HG03159 (cell line): ENCODE data around the gene MASTL.
"Not testable (repeated sequence)": the region's sequence is repeated elsewhere in the genome, so short reads cannot be mapped to it uniquely, and the experiment has no call there.

Source experiments
- ATAC-seq: cut with Tn5 transposase; IDR thresholded peaks from one replicate; pipeline ENCODE4 v1.9.1; 2021; ENCODE audit warnings: mild to moderate bottlenecking, moderate library complexity; ENCODE audit not compliant: unreplicated experiment

The MASTL gene

DNA sequence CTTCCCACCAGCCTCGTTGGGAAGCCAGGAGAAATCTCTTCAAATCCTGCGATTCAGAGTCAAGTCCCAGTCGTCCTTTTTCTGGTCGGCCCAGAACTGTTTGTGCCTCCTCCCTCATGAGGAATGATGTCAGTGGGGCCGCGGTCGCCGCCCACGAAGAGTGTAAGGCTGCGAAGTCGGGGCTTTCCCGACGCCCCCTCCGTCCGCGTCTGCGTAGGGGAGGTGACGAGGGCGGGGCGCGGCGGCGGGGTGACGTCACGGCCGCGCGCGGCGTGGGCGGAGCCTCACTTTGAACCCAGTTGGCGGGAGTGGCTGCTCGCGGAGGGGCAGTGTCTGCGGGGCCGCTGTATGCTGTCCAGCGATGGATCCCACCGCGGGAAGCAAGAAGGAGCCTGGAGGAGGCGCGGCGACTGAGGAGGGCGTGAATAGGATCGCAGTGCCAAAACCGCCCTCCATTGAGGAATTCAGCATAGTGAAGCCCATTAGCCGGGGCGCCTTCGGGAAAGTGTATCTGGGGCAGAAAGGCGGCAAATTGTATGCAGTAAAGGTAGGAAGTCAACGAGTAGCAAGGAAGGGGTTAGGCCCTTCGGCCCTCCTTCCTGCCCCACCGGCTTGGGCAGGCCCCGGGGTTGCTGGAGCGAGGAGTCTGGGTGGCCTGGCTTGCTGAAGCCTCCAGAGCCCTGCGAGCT is at the start of gene MASTL:
TSS of gene MASTL (plus strand) at position 287 of the 689 bp plus-strand sequence. CDS start at position 362, 75 bp downstream.
- ATAC-seq, result peak; percentile 80

DNA sequence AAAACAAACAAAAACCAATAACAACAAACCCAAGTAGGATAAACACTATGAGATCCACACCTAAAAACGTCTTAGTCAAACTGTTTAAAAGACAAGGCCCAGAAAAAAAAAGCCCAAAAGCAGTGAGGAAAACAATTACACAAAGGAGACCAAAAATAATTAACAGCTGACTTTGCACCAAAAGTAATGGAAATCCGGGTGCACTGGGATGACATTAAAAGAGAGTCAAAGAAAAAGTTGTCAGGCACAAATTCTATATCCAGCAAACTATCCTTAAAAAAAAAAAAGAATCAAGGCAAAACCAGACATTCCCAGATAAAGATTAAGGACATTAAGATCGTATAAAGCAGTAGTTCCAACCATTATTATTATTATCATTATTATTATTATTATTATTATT is 47.0 kb upstream of the MASTL start:
- ATAC-seq, result no peak

DNA sequence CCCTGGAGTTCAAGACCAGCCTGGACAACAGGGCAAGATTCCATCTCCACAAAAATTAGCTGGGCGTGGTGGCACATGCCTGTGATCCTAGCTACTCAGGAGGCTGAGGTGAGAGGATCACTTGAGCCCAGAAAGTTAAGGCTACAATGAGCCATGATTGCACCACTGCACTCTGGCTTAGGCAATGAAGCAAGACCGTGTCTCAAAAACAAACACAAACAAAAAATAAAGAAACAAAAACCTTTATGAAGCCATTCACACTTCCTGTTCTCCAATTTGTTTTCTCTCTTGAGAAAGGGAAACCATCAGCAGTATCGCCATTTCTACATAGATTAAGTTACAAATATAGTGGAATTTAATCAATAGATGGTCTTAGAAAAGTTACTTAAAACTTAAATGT is 20.8 kb upstream of the MASTL start:
- ATAC-seq, result no peak

DNA sequence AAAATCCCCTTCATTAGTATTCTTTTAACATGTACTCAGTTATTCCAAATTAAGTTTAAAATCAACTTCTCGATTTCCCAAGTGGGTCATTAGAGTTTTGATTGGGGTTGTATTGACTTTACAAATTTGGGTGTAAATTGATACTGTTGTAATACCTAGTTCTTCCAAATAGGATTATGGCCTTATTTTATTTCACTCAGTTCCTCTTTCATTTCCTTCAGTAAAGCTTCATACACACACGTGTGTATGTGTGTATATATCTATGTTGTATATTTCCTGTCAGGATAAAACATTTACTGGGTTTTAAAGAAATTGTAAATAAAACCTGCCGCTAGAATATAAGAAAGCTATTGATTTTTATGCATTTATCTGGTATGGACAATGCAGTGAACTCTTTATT is 16.9 kb upstream of the MASTL start:
- ATAC-seq, result no peak

DNA sequence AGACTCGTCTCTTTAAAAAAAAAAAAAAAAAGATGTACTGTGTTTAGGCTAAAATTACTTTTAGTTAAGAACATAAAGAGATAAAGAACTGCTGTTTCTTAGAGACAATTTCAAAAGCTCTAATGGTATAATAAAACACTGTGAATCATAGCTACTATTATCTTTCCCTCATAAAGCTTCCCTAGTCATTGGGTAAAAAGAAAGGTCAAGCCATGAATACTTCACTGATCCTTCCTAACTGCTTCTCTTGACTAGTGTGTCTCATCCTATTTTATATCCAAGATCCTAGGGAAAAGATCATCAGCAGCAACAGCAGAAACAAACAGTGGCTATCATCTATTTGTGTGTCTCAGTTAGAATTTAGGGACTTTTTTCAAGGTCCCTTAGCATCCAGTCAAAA is 11.5 kb upstream of the MASTL start:
- ATAC-seq, result no peak

DNA sequence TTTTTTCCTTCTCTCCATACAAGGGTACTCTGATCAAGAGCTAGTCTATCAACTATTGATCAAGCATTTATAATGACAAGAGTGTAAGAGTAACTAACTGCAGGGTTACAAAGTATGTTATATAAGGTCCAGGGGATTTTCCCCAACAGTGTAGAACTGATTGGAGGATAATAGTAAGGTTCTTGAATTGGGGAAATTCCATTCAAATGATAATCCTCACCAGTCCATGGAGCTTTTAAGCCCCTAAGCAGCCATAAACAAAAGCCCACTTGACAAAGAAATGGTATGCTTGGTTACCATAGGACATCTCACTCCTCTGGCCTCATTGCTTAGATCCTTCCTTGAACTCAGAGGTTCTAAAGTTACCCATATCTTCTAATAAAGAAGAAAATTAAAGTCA is 9.2 kb upstream of the MASTL start:
- no peak for ATAC-seq

DNA sequence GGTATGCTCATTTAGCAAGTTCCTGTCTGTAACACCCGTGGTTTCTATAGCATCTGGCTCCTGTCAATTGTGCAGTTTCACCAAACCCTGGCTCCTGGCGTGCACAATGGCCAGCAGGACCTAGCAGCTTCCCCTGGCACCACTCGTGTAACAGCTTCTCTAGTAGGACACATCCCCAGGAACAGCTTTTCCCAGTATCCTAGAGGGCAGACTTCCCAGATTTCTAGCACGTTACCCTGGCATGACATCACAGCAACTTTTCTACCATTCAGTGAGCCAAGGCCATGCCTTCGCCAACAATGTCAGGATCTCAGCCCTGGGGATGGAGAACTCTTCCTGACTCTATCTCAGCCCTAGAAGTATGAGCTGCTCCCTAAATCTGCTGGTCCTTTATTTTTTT is 7.5 kb upstream of the MASTL start:
- ATAC-seq, result no peak

DNA sequence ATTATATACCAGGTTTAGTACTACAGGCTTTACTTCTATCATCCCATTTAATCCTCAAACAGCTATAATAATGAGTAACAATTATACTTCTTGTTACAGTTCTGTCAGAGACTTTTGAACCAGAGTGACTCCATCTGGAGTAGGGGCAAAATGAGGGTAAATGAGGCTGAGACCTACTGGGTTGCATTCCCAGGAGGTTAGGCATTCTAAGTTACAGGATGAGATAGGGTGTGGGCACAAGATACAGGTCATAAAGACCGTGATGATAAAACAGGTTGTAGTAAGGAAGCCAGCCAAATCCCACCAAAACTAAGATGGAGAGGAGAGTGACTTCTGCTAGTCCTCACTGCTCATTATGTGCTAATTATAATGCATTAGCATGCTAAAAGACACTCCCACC is 4.9 kb upstream of the MASTL start:
- no peak for ATAC-seq

DNA sequence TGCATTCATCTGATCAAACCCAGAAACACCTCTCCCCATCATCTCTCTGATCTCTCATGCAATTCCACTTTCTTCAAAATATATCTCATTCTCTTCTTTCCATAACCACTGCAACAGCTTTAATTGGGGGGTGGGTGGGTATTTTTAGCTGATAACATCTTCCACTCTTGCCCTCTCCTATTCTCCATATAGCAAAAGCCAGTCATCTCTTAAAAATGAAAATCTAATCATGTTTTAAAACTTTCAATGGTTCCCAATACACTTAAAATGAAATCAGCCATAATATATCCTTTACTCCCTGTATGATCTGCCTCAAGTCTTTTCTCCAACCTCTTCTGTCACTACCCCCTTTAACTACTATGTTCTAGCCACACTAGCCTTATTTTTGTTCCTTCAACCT is 2.5 kb upstream of the MASTL start:
- ATAC-seq, result no peak

DNA sequence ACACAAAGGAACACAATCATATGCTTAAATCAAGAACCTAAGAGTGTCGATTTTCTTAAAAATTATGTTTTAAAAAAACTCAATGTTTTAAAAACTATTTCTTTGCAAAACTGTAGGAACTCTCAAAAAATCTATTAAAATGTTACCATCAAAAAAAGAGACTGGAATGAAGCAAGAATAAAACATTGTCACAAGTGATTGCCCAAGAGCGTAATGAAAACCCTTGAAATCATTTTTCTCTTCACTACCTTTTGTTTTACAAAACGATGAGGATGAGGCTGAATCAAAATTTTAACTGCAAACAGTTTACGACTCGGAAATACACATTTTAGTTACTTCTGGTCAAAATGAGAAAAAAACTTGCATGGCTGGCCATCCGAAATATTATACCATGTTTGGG is 1.8 kb upstream of the MASTL start:
- ATAC-seq, result no peak

DNA sequence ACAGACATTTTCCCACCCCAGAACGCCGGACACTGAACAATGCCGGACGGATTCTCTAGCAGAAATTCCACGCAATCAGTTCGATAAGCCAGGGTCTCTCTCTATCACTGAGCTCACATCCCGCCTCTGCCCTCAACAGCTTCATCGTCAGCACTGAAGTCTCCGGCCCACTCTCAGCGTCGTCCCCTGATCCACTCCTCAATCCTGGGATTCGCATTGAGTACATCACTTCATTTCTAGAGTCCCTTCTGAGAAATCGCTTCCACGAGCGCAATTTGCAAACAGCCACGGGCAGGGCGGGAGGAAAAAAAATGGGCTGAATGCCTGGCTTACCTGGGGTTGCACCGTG is 1.3 kb upstream of the MASTL start:
- peak; percentile 10 for ATAC-seq

DNA sequence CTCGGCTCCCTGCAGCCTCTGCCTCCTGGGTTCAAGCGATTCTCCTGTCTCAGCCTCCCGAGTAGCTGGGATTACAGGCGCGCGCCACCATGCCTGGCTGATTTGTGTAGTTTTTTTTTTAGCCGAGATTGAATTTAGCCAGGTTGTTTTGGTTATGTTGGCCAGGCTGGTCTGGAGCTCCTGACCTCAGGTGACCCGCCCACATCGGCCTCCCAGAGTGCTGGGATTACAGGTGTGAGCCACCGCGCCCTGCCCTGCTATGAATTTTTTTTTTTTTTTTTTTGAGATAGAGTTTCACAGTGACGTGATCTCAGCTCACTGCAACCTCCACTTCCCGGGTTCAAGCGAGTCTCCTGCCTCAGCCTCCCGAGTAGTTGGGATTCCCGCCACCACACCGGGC is 1.4 kb downstream of the MASTL start:
- ATAC-seq, result not testable (repeated sequence)

DNA sequence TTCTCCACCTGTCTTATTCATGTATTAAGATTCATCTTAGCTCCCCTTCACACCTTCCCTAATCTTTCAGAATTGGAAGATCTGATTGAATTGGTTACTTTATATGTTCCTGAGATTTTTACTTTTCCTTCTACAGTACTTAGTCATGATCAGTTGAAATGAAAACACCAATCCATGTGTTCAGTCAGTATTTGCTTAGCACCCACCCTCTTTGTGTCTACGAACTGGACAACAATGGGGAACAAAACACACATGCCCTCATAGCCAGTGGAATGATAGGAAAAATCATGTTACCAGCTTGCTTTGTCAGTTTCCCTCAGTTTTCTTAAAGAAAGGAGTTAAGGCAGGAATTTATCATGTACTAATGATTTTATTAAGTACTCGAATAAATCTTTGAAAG is 2.0 kb downstream of the MASTL start:
- no peak for ATAC-seq

DNA sequence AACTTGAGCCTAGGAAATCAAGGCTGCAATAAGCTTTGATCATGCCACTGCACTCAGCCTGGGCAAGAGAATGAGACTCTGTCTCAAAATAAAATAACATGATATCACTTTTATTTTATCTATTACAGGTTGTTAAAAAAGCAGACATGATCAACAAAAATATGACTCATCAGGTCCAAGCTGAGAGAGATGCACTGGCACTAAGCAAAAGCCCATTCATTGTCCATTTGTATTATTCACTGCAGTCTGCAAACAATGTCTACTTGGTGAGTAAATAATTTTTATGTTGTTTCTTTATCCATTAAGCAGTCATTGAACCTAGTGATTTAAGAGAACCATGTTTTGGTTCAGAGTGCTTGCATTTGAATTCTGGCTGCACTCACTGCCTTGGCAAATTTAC is 3.3 kb downstream of the MASTL start:
- ATAC-seq, result no peak

DNA sequence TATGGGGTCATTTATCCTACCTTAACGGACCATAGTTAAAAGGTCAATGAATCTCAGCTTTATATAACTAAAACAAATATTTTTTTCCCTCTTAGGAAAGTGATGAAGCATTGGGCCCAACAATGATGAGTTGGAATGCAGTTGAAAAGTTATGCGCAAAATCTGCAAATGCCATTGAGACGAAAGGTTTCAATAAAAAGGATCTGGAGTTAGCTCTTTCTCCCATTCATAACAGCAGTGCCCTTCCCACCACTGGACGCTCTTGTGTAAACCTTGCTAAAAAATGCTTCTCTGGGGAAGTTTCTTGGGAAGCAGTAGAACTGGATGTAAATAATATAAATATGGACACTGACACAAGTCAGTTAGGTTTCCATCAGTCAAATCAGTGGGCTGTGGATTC is 14.7 kb downstream of the MASTL start:
- ATAC-seq, result no peak

DNA sequence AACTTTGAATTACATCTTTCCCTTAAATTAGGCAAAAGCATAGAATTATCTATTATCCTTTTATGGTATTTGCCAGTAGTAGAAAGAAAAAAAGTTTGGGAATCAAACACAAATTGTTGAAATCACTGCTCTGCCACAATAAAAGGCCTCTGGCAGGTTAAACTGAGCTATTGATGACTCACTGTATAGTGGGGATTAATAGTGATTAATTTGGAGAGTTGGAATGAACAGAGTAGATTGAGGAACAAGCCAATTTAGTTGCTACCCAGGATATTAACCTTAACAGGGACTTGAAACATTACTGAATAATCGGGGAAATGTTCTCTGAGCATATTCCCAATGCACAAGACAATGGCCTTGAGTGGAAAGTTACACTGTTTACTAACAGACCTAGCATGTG is 33.1 kb downstream of the MASTL start:
- ATAC-seq, result no peak

DNA sequence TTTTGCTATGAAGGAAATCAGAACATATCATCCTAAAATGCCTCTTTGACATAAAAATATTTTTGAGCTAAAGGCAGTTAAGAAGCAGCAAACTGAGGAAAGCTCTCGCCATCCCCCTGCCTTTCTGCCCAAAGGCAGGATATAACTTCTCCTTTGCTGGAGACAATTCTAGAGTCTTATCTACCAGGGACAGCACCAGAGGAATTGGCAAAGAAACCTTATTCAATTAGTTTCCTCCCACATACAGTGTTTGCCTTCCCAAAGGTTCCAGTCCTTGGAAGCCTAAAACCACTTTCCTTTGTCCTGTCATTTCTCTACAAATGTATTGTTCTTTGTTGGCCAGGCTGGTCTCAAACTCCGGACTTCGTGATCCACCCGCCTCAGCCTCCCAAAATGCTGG is 33.7 kb downstream of the MASTL start:
- no peak for ATAC-seq

DNA sequence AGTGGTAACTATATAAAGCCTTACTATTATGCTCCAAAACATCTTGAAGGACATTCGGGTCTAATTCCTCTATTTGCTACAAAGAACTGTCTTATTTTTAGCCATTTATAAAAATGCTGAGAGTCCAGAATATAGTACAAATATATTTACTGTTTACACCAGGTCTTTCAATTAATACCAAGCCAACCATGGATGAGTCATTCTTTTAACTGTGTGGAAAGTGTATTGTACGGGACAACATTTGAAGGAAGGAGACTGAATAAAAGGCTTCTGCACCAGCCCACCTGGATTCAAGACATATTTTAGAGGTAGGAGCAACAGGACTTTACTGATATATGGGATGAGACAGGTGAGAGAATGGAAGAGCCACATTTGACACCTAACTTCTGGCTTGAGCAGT is 35.4 kb downstream of the MASTL start:
- ATAC-seq, result no peak

DNA sequence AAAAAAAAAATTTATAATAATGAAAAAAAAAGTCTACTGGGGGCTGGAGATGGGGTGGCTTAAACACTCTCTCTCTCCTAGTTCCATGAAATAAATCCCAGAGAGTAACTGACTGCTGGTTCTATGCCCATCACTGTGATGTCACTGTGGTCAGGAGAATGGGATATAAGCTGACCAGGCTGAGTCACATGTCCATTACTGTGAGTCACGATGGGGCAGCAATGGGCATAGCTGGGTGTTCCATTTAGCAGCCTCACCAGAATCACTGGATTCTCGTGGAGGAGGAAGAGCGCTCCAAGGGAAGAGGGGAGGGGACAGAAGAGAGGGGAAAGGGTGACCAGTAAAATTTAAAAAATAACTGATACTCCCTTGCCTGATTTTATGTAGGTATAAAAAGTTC is 37.1 kb downstream of the MASTL start:
- ATAC-seq, result no peak

DNA sequence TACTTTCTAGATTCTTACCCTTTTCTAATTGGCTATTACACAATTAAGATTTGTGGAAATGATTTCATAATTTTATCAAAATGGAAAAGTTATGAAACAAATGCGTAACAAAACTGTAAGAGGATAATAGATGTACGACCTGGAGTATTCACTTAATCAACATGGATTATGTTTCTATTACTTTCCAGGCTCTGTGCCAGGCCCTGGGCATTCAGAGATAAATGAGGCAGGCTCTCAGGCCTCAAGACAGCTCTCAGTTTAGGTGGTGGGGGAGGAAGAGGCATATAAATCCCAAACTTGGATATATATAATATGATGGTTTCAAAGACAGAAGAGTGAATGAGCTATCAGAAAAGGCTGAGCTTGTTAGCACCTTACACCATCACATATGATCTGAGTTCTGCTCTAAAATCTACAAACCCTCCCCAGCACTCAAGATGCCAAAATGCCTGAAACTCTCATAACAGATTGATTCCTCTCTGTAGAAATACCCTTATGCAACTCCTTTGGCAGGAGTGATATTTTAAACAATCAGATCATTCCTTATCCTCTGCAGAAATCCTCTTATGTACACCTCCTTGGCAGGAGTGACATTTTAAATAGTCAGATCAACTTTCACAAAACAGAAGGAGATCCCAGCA is 42.9 kb downstream of the MASTL start:
- no peak for ATAC-seq

DNA sequence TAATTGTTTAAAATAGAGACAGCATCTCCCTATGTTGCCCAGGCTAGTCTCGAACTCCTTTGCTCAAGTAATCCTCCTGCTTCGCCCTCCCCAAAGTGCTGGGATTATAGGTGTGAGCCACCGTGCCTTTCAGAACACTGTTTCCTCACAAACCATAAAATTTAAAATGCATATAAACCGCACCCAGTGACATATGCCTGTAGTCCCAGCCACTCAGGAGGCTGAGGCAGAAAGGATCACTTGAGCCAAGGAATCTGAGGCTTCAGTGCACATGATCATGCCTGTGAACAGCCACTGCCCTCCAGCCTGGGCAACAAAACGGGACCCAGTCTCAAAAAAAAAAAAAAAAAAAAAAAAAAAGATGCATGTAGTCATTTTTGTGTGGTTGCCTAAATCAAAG is 48.7 kb downstream of the MASTL start:
- no peak for ATAC-seq

DNA sequence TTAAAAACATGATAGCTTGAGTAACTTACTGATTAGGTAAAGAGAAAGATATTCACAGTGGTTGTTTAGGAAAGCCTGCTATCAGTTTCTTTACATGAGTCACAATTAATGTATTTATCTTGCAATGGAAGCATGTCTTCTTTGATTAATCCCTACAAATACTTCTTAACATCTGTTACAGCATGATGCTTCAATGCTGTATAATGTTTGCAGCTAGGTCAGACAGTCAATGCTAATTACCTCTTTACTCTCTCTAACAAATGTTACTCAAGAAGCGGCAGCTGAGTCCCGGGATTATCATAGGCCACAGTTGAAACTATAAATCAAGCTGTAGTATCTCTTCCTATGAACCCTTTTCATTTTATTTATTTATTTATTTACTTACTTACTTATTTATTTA is 52.2 kb downstream of the MASTL start:
- ATAC-seq, result no peak

DNA sequence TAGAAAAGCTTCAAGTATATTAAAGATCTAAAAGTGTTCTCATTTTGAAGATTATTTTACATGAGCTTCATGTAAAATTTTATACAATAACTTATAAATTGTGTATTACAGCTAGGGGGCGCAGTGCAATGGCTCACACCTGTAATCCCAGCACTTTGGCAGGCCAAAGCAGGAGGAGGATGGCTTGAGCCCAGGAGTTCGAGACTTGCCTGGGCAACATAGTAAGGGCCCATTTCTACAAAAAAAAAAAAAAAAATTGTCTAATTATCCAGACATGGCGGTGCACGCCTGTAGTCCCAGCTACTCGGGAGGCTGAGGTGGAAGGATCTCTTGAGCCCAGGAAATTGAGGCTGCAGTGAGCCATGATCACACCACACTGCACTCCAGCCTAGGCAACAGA is 68.8 kb downstream of the MASTL start:
- no peak for ATAC-seq
